Measurements from ENCODE around the gene PDHB.
"Not testable (repeated sequence)": the region's sequence is repeated elsewhere in the genome, so short reads cannot be mapped to it uniquely, and the experiment has no call there.

Gene PDHB

GRCh38 chr3:58440996-58441355, 7.3 kb upstream of the PDHB start:
- in situ Hi-C loops (cut with MboI; ENCODE audit: low sequenced_read_pairs) = not testable (repeated sequence)

- in situ Hi-C loops (cut with MboI; ENCODE audit: low sequenced_read_pairs) = not testable (repeated sequence)
Observed at GRCh38 chr3:58437276-58437675, 3.6 kb upstream of the PDHB start.

DNA sequence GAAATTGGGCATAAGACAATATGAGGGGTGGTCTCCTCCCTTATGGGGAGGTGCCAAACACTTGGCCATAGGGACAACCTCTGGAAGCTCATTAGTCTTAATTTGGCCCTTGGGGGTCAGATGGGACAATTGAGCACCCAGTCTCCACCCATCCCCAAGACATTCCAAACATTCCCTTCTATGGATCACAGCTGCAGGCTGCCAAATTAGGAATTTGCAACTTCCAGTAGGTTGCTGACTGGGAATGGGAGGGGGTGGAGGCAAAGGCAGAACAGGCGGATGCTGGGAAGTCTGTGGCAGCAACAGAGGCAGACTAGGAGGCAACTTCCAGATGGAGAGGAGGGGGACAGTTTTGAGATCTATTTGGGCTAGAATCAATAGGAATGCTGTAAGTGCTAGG, 1.4 kb upstream of the PDHB start:
- in situ Hi-C loops (cut with MboI; ENCODE audit: low sequenced_read_pairs) = no loop called here

DNA sequence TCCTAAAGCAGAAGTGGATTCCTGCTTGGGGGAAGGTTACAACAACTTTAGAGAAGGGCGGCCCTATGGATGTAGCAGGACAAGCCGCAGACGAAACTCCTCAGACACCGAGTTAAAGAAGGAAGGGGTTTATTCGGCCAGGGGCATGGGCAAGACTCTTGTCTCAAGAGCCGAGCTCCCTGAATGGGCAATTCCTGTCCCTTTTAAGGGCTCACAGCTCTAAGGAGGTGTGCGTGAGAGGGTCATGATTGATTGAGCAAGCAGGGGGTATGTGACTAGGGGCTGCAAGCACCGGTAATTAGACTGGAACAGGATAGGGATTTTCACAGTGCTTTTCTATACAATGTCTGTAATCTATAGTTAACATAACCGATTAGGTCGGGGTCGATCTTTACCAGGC, 879 bp upstream of the PDHB start:
- in situ Hi-C loops (cut with MboI; ENCODE audit: low sequenced_read_pairs) = no loop called here

DNA sequence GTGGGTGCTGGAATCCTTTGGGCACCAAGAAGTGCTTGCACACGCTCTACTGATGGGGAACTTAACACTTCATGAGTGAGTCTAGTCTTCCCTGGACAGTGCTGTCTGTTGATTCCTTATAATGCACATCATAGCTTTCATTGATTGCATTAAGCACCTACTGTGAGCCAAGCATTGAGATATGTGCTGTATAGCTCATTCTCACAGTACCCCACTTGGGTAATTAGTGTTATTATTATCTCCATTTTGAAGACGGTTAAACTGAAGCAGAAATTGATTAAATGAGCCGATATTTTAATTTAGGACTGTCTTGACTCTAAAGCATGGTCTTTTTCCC, 504 bp upstream of the PDHB start:
- in situ Hi-C loops (cut with MboI; ENCODE audit: low sequenced_read_pairs) = no loop called here

GRCh38 chr3:58432905-58433304, 727 bp downstream of the PDHB start:
- in situ Hi-C loops (cut with MboI; ENCODE audit: low sequenced_read_pairs) = no loop called here

- in situ Hi-C loops (cut with MboI; ENCODE audit: low sequenced_read_pairs) = no loop called here
Observed at GRCh38 chr3:58429657-58430056, 4.0 kb downstream of the PDHB start.

- in situ Hi-C loops (cut with MboI; ENCODE audit: low sequenced_read_pairs) = no loop called here
Observed at GRCh38 chr3:58427661-58428361, 5.8 kb downstream of the PDHB start.

DNA sequence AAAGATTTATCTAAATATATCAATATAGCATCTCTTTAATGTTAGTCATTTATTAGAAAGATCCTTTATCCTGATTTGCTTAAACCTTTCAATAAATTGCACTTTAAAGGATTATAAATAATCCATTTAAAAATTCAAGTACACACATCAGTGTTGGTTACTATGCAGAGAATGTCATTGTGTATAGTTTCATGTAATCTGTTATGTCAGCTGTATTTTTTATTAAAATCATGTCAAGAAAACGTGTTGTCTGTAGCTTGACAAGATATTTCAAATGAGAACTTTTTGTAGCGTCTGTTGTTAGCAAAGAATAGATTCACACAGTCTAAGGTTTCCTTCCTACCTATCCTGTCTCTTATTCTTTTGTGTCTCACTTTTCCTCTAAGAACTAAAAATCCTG, 7.8 kb downstream of the PDHB start:
- in situ Hi-C loops (cut with MboI; ENCODE audit: low sequenced_read_pairs) = no loop called here

- in situ Hi-C loops (cut with MboI; ENCODE audit: low sequenced_read_pairs) = no loop called here
Observed at GRCh38 chr3:58424613-58425012, 9.0 kb downstream of the PDHB start.

DNA sequence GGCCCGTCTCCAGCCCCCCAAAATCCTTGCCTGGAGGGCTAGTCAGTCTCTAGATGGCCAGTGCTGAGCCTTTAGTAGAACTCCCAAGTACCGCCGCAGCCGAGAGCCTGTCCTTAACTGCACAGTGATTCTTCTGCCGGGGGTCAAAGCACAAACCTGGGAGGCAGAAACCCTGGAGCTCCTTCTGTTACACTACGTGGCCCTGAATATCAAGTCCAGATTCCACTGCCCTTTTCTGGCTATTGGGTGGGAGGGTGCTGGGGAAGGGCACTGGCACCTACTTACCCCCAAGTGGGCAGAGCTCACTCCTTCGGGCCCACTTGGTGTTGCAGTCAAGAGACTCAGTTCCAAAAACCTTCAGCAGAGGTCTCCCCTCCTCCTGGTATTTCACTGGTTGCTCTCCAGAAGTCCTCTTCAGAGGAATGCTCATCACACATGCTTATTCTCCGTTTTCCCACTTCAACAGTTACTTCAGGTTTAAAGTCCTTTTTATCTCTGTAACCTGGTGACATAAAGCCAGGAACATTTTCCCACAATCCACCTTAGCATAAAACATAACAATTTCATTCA, 10.8 kb downstream of the PDHB start:
- in situ Hi-C loops (cut with MboI; ENCODE audit: low sequenced_read_pairs) = no loop called here

- in situ Hi-C loops (cut with MboI; ENCODE audit: low sequenced_read_pairs) = no loop called here
Observed at GRCh38 chr3:58421004-58421403, 12.6 kb downstream of the PDHB start.

DNA sequence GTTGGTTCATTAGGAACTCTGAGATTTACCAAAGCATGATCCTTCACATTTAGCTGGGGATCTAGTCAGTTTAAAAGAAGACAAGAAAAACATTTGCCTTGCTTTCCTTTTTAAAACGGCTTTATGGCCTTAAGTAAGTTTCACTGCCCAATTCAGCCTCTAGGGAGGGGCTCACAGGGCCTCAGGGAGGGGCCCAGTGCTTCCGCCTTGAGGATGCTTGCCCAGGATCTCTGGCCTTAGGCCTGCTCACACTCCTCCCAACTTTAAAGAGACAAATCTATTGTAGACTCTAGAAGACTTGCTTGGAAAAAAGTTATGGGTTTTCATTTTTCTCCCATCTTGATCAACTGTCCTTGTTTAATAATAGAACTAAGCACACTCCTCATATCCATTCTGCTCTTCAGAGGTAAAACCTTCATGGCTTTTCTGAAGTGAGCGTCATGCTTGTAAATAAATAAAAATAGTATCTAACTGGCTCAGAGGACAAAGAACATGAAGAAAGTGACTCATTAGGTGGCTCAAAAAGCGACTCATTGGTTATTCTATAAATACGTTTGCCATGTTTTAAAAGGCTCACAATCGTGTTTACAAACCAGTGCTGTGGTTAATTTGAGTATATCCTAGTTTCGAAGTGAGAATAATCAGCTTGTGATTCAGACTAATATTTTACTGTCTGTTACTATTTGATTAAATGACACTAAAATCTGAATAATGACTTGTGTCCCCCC, 13.7 kb downstream of the PDHB start:
- in situ Hi-C loops (cut with MboI; ENCODE audit: low sequenced_read_pairs) = no loop called here

- in situ Hi-C loops (cut with MboI; ENCODE audit: low sequenced_read_pairs) = no loop called here
Observed at GRCh38 chr3:58418227-58418626, 15.4 kb downstream of the PDHB start.

DNA sequence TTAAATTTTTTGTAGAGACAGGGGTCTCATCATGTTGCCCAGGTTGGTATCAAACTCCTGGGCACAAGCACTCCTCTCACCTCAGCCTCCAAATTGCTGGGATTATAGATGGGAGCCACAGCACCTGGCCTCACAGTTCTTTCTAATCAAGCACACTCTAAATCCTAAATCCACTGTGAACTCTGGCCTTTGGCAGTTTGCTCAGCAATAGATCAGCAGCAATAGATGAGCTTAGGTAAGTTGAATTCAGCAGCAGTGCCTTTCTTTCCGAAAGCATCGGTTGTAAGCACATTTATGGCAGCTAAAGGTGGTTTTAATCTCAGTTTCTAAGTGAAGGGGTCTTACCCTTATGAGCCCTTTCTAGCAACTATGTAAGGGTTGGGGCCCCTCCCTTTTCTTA, 16.6 kb downstream of the PDHB start:
- in situ Hi-C loops (cut with MboI; ENCODE audit: low sequenced_read_pairs) = no loop called here

GRCh38 chr3:58416191-58416590, 17.4 kb downstream of the PDHB start:
- in situ Hi-C loops (cut with MboI; ENCODE audit: low sequenced_read_pairs) = no loop called here

- in situ Hi-C loops (cut with MboI; ENCODE audit: low sequenced_read_pairs) = no loop called here
Observed at GRCh38 chr3:58414538-58415197, 19.0 kb downstream of the PDHB start.

DNA sequence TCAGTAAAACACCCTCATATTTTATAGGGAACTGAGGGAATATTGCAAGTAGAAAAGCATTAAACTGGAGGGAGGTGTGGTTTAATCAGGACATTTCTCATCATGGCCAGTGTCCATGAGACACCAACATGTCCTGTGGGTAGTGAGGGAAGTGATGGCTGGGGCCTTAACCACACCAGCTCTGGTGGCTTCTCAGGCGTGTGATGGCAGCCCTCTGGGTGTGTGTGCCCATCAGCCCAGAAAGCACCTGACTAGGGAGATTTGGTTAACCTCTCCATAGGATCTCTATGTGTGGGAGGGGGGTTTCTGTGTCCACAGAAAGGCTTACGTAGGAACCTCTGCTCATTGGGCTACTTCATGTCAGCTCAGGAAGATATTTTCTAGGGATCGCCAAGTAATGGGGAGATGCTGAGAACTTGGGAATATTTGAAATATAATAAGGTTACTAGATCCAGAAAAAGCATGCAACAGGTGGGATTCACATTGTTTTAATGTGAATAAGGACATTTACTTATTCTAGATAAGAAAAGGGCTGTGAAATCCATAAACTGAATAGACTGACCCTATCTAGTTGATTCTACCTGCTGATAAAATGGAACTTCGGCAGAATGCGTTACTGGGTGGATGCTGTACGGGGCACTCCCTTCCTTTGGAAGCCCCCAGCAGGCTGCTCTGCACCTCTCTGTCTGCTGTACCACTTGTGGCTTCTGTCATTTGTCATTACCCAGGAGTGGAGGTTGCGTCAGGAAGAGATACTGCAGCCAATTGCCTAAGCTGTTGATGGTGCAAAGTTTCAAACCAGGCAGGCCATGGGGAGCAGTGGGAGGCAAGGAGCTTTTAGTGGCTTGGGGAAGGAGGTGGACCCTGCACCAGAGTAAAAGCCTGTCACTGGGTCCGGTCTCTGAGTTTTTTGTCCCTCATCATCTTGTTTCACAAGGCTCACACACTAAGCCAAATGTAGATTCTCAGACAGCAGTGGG, 21.5 kb downstream of the PDHB start:
- in situ Hi-C loops (cut with MboI; ENCODE audit: low sequenced_read_pairs) = no loop called here

DNA sequence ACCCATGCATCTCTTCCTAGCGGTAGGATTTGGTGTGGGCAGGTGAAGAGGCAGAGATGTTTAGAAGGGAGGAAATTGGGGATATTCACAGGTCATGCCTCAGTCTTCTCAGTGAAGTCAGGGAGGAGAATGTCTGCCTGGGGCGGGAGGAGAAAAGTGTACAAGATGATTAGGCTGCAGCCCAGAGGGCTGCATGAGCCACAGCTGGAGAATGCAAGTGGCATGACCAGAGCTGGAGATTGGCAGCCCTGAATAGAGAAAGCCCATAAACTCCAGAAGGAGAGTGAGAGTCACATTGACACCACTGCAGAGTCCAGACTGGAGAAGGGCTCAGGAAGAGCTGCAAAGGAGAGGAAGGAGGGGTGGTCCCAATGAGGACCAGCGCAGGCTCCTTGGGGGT, 22.6 kb downstream of the PDHB start:
- in situ Hi-C loops (cut with MboI; ENCODE audit: low sequenced_read_pairs) = no loop called here

DNA sequence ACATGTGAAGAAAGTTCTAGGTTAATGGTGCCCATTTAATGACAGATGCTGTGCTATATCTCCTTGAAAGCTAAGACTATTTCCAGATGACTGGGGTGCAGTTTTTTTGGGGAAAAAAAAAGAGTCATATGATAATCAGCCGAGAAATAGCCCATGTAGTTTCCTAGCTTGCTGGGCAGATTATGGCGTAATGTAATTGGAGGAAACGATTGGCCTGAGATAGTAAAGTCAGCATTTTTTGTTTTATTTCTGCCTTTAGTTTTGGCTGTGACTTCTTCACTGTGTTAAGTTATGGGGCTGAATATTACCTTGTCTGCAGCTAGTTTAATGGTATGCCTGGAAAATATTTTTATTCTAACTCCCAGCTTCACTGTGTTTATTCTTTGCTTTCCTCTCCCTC, 24.0 kb downstream of the PDHB start:
- in situ Hi-C loops (cut with MboI; ENCODE audit: low sequenced_read_pairs) = no loop called here

DNA sequence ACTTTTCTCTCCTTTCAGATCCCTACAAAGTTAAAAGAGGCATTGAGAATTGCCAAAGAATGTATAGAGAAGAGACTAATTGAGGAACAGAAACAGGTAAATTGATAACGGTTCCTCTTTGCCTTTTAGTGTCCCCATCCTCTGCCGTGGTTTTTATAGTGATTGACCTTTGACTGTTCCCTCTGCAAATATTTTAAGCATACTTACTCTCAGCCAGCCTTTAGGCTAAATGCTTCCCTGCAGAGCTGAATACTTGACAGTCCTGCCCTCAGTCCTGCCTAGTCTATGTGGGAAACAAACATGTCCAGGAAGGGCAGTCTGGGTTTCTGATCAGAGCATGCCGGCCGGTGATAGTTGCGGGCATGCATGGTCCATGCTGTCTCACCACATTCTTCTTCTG, 24.7 kb downstream of the PDHB start:
- in situ Hi-C loops (cut with MboI; ENCODE audit: low sequenced_read_pairs) = no loop called here
